IPS-18c (cell line): ENCODE results near the gene PPP1R13B.

Experiments used
- H3K4me3 ChIP-seq: 2 replicates; pipeline ENCODE4 v1.7.0; 2013; ENCODE audit warnings: low read depth, mild to moderate bottlenecking, low read length, moderate library complexity; ENCODE audit not compliant: insufficient read depth
- H3K9me3 ChIP-seq: one replicate; pipeline ENCODE4 v1.6.1; 2013; ENCODE audit warnings: mild to moderate bottlenecking, low read length, moderate library complexity; ENCODE audit not compliant: control insufficient read depth, insufficient read depth

Gene PPP1R13B

DNA sequence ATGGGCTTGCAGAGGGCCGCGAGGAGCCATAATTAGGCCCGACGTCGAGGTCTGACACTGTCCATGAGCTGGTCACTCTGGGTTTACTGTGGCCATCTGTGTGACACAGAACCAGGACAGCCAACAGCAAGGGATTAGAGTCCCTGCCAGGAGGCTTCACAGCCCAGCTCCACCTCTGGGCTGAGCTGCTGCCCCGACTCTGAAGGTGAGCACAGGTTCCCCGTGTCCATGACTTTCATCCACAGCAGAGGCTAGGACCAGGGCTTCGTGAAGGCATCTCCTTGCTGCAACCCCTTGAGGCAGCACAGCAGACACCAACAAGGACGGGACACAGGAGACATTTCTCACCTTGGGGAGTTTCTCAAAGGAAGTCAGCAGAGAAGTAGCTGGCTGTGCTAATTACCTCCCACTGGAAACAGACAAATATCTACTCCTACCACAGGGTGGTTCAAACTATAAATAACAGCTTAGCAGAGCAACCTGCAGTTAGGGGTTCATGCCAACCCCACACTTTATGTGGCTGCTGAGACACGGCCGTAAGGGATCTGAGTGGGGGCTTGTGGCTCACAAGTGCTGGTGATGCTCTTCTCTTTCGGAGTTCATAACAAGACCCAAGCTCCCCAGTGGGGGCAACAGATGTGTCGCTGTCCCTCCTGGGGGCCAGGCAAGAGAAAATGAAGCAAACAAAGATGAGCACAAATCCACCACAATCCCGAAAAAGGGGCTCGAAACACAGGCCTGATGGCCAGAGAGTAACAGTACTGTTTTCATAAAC lies 102.6 kb downstream of the PPP1R13B start:
- H3K4me3 ChIP-seq: no peak overlapping the region

DNA sequence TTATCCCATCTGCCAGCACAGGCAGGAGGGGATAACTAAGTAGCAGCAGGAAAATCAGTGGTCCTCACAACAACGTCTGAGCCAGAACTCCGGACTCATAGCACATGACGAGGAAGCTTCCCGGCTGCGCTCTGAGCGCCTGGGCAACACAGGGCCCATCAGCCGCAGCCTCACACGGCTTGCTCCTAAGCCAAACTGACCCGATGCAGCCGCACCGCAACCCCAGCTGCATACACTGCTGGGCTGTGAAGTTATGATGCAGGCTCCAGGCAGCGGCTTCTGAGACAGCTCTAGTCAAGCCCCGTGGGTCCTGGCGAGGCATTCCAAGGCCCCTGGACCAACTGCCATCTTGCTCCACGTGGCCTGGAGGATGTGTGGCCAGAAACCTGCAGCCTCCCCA lies 103.7 kb downstream of the PPP1R13B start:
- H3K4me3 ChIP-seq: no peak overlapping the region

More for the DNA sequence above, 102.6 kb downstream of the PPP1R13B start:
- H3K9me3 ChIP-seq: no peaks in the 10 kb centered on the region

DNA sequence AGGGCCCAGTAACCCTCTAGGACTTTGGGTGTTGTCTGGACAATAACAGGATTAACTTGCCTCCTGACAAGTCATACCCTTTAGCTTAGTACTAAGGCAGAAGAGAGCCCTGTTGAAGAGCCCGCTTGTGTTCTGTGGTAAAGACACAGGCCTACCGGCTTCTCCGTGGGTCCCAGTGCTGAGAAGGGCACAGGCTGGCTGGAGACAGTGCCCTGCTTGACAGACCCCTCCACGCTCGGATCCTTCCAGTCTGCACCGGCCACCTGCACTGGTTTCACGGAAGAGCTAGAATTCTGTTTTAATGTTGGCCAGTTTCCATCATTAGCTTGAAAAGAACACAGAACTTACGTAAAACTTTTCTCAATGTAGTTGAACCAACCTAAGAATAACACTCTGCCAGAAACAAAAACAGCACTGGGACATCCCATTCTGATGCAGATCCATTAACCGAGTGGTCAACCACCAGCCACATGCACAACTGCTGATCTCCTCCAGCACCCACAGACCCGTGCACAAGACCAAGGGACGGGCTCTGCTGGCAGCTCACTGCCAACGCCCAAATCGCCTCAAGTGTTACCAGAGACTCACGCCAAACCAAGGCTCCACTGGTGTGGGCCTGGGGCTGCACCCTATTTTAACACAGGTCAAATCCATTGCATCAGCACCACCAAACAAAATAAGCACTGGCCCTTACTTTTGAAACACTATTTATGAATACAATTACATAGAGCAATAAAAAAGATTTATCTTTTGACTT lies 104.7 kb downstream of the PPP1R13B start:
- no peaks in the 10 kb centered on the region for H3K9me3 ChIP-seq

More for the DNA sequence above, 103.7 kb downstream of the PPP1R13B start:
- H3K9me3 ChIP-seq: no peaks in the 10 kb centered on the region

DNA sequence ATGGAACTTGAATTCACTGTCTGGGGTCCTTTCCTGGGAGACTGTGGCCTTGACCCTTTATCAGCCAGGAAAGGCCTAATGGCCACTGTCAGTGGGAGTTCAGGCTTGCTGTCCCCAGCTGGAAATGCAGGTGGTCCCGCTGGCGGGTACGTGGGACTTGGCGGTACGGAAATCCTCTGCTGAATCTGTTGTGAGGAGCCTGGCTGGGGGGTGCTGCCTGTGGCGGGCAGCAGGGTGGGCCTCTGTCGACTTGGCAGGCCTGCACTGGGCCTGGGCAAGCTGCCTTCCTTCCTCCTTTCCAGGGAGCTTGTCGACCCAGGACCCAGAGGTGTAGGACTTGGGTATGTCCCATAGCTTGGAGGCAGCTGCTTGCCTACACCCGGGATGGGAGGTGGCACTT lies 105.5 kb downstream of the PPP1R13B start:
- H3K4me3 ChIP-seq: no peak overlapping the region

More for the DNA sequence above, 104.7 kb downstream of the PPP1R13B start:
- H3K4me3 ChIP-seq: no peak overlapping the region

DNA sequence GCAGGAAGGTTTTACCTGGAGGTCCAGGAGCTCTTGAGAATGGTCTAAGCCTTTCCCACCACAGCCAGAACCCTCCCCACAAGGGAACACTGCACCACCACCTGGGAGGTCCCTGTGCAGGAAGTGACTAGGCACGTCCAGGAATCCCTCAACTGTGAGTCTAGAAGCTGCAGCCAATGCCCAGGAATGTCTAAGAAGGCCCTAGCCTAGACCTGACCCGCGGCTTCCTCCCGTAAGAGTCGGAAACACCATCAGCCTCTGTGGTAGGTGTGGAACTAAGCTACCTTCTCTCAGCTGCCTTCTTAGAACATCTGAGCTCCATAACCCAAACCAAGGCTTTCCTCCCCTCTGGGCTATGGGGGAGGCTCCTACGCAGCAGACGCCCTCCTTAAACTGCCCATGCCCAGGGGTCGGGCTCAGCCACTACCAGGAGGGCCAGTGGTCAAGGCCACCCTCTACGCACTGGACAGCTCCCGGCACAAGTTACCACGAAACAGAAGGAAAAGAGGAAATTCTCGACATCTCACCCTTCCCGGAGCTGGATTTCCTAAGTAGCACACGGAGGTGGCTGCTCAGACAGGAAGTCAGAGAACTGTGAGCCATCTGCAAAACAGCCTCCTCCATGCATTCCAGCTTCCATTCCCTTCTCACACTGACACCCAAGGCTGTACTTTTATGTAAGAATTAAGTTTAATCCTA lies 106.2 kb downstream of the PPP1R13B start:
- Histone ChIP-seq H3K4me3 (no peak overlapping the region), H3K9me3 (peaks cover 2% of the 10 kb centered on the region)

More for the DNA sequence above, 105.5 kb downstream of the PPP1R13B start:
- H3K9me3 ChIP-seq: peaks cover 2% of the 10 kb centered on the region

DNA sequence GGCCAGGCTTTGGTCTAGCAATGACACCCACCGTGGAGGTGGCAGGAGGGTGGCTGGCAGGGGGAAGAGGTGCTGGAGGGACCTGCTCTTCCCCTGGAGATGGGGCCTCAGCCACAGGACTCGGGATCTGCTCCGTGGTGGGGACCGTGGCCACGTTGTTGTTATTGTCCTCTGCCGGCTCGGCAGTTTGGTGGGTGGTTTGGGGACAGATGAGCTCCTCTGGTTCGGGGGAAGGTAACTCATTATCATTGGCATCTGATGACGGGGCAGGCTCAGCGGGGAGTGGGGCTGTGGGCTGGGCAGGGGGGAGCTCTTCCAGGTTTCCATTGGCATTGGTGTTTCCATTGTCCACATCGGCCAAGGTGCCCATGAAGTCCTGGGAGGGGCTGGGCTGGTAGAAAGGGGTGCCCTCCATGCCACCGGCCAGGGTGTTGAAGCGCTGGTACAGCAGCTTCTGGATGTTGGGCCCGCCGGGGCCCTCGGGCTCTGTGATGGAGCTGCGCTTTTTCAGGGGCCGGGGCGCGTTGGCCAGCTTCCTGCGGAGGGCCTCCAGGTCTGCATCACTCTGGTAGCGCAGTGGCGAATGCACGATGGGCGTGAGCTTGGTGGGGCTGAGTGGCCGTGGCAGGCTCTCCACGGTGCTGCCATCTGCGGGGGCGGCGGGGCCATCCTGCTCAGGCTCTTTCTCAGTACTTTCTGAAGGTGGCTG lies 107.4 kb downstream of the PPP1R13B start:
- peaks cover 2% of the 10 kb centered on the region for H3K9me3 ChIP-seq

DNA sequence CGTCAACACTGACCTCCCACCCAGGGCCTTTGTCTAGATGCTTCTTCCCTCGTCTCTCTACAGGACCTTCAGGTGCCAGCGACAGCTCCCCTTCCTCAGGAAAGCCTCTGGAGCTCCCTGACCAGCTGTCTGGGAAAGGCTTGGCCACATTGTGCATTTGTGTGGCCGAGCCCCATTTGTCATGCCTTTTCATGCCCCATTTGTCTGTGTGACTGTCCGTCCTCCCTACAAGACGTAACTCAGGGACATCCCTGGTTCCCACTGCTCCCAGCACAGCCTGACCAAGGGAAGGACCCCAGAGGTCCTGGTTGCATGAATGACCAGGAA lies 107.9 kb downstream of the PPP1R13B start:
- Histone ChIP-seq H3K9me3 (peaks cover 2% of the 10 kb centered on the region), H3K4me3 (no peak overlapping the region)

More for the DNA sequence above, 107.4 kb downstream of the PPP1R13B start:
- H3K4me3 ChIP-seq: no peak overlapping the region

DNA sequence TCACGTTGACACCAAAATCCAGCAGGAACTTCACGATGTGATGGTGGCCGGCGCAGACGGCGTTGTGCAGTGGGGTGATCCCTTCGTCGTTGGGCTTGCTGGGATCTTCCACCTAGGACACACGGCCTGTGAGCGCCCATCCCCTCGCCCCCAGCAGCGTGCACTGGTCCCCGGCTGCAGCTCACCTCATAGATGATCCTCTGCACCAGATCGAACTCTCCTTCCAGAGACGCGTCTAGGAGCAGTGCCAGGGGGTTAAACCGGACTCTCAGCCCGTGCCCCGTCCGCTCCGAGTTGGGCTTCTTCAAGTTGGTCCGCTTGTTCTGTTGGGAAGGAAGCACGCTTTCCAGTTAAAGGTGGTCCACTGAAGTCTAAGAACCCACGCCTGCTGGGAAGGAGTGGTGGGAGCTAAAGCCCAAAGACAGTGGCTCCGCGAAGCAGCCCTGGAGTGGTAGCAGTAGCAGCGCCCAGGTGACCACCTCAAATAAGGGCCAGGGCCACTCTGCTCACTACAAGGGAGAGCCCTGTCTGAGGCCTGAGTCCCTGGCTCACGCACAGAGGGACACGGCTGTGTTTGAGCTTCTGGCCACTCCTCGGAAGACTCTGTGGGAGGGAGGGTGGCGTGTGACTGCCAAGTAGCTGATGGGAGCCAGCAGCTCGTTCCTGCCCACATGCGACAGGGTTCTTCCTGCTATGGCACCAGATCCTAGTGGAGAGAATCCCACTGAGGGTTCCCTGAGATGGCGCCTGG lies 108.5 kb downstream of the PPP1R13B start:
- H3K9me3 ChIP-seq: peaks cover 2% of the 10 kb centered on the region
- no peak overlapping the region for H3K4me3 ChIP-seq

DNA sequence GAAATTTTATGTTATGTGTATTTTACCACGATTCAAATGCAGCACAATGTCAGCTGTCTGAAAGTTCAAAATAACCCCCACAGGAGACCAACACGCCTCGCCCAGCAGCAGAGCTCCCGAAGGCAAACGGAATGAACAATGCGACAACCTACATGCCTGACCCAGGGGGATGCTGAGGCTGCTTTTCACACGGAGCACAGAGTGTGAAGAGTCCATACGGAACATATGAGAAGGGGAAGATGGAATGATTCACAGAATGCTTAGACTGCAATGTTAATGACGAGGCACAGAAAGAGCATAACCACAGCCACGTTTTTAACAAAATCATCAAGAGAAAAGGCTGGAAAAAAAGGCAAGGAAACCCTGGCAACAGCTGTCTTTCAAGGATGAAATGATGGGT lies 109.2 kb downstream of the PPP1R13B start:
- H3K9me3 ChIP-seq: peaks cover 2% of the 10 kb centered on the region
- no peak overlapping the region for H3K4me3 ChIP-seq

DNA sequence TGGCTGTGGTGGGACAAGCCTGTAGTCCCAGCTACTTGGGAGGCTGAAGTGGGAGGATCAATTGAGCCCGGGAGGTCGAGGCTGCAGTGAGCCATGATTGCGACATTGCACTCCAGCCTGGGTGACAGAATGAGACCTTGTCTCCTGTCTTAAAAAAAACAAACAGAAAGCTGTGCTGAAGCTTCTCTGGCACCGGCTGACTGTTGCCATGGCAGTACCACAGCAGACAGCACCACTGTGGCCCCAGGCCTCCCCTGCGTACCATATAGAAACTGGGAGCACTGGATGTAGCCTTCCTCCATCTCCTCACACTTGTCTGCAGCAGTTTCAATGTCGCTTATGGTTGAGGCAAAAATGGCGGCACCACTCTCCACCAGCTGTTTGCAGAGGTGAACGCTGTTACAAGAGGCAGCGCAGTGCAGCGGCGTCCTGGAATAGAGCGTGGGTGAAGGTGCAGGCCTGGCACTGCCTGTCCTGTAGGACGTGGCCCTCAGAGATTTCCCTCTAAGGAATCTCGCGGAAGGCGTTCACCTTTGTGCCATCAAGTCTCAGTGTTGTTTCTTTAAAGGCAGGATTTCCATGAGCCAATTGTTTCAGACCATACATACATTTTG lies 109.8 kb downstream of the PPP1R13B start:
- Histone ChIP-seq H3K4me3 (no peak overlapping the region), H3K9me3 (peaks cover 2% of the 10 kb centered on the region)

DNA sequence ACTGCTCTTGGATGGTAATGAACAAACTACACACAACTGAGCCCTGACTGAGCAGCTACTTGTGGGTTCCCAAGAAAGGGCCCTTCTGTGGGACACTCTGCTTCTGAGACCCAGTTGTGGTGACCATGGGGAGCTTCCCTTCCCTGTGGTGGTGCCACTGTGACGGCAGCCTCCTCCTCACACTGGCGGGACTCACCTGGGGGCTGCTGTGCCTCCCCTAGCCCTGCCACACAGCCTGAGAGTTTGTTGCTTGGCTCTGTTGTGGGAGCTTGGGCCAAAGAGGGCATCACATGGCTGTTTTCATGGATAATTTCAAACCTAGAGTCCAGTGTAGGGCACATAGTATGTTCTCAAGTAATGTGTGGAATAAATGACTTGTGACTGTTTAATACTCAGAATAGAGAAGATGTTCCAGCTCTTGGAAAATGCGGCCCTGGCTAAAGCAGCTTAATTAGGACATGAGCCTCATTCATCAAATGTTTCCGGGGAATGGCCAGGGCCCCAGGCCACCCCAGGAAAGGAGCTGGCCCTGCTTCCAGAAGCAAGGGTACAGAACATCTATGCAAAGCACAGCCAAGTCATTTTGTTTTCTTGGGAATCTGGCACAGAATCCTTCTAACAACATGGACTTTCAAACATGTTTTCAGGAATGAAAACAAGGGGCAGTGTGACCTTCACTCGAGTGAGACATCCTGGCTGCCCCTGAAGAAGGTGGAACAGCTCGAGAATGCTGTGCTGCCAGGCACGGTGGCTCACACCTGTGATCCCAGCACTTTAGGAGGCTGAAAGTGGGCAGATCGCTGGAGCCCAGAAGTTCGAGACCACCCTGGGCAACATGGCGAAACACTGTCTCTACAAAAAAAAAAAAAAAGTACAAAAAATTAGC lies 110.6 kb downstream of the PPP1R13B start:
- no peak overlapping the region for H3K4me3 ChIP-seq
- peaks cover 2% of the 10 kb centered on the region for H3K9me3 ChIP-seq

DNA sequence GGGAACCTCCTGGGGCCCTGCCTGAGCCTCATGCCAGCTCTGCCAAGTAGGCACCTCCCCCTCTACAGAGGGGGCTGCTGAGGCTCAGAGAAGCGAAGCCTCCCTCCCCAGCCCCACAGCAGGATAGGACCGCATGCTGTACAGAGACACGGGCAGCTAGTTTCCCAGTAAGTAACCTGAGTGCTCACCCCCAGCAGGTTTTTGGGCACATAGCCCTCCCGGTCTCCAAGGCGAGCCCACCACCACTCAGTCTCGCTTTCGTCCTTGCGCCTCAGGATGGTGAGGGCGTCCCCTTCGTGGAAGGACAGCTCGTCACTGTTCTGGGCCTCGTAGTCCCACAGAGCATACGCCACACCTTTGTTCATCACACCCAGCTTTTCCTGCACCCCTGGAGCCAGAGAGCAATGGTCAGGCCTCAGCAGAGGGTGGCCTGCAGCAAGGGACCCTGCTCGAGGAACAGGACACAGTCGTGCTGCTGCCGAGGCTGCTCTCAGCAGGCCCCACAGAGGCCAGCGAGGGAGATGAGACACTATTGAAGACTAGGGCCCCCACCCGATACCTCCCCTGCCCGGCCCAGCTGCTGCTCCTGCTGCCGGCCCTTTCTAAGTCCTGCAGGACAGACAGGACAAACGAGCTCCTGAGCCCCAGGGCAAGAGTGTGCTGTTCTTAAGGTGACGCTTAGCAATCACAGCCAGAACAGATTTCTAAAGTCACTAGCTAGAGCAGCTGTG lies 111.4 kb downstream of the PPP1R13B start:
- Histone ChIP-seq H3K4me3 (no peak overlapping the region), H3K9me3 (peaks cover 2% of the 10 kb centered on the region)

DNA sequence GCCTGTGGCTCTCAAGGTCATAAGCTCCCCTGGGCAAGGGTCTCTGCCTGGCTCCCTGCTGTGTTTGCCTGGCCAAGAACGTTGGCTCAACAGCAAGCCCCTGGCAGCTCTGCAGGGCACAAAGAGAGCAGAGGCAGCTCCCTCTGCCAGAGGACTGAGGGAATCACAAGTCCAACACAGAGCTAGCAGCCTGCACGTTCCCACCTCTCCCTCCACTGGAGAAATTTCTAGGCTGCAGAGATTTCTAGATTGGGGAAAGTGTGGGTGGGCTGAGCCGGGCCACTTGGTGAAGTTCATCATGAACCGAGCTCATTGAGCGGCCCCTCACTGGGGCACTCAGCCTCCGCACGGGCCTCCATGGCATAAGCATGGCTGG lies 111.9 kb downstream of the PPP1R13B start:
- peaks cover 2% of the 10 kb centered on the region for H3K9me3 ChIP-seq
- H3K4me3 ChIP-seq: no peak overlapping the region

DNA sequence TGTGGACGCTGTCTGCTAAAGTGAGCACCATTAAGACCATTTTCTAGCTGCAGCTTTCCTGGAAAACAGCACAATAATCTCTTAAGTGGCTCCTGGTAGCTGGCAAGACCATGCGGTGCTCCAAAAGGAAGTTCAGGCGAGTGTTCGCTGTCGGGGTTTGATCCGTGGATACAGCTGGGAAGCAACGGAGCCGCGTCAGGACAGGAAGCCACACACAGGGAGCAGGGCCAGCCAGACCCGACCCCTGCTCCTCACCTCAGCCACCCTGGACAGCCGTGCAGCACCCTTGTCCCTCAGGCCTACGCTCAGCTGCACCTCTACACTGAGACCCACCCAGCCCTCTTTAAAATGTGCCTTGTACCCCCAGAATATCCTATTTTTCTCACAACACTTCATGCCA lies 112.4 kb downstream of the PPP1R13B start:
- peaks cover 2% of the 10 kb centered on the region for H3K9me3 ChIP-seq
- H3K4me3 ChIP-seq: no peak overlapping the region
